Cardiac muscle cell (in vitro differentiated cells and primary cell): Measurements from ENCODE around the gene SPEM1. TPM values are rescaled to one million over a fixed set of nuclear protein-coding genes. Genes with fewer than 3 reads are reported as not detected.
A peak's percentile ranks its signal among the peaks of the same experiment; 100 is the strongest.

Source experiments
- DNase-seq, 2 donors: peaks; one replicate each; pipeline versions ENCODE4 v3.0.0 to v3.0.0-alpha.2; 2010 to 2017; ENCODE audit warnings: low read depth in 1 of 2, low spot score in 1 of 2
- H3K27ac ChIP-seq: fragments of 200-600 bp; sonication (generic); 2 replicates; pipeline ENCODE4 v1.5.1; 2016
- H3K27me3 ChIP-seq: fragments of 200-600 bp; sonication (generic); 2 replicates; pipeline ENCODE4 v1.6.0; 2016; ENCODE audit warnings: control low read depth
- H3K36me3 ChIP-seq: fragments of 200-600 bp; sonication (generic); 2 replicates; pipeline ENCODE4 v1.5.1; 2016; ENCODE audit warnings: control low read depth
- H3K4me1 ChIP-seq: fragments of 200-600 bp; sonication (generic); 2 replicates; pipeline ENCODE4 v1.8.1; 2017; ENCODE audit warnings: low read depth, mild to moderate bottlenecking, mixed run types
- H3K4me3 ChIP-seq: fragments of 200-600 bp; sonication (generic); 2 replicates; pipeline ENCODE4 v1.5.1; 2016; ENCODE audit warnings: mild to moderate bottlenecking
- H3K9me3 ChIP-seq: fragments of 200-600 bp; sonication (generic); 2 replicates; pipeline ENCODE4 v1.5.1; 2017; ENCODE audit warnings: low read depth, mild to moderate bottlenecking, control low read depth
- polyA plus RNA-seq: library from polyadenylated mRNA; unstranded; fragments of >200 nt; fragmentation: Nextera tagmentation; extraction: Ambion mirVana; gene quantifications from 2 replicates; pipeline ENCODE4 v1.2.1, GENCODE V29; 2016
- total RNA-seq: library from RNA; depleted of rRNA; stranded (reverse); fragments of >200 nt; gene quantifications from 2 replicates; pipeline ENCODE4 v1.2.3, GENCODE V29; 2016
- TF ChIP-seq, protein P1 (sequence below): IDR thresholded peaks from 2 replicates; pipeline ENCODE4 v1.5.1; 2012; ENCODE audit warnings: low read depth, mild to moderate bottlenecking, low read length

The SPEM1 gene
- total and polyA plus RNA-seq, 2 experiments from 2014 or later: not detected

DNA sequence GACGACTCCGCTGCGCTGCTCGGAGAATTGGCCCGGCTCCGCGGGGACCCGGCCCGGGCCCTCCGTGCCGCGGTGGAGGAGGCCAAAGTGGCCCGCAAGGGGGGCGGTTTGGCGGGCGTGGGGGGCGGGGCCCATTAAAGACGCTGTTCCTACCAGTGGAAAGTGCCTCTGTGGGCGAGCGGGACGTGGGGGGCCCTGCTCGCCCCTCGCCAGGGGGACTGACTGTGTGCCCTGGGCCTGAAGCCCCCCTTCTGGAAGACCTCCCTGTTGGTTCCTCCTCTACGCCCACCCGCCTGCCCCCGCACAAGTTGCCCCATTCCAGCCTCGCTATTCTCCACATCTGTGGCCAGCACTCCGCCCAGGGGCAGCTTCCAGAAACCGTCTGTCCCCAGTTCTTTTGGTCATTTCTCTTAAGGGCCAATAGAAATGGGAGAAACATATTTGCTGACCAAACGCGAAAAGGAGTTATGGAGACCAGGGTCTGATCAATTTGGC lies 17.3 kb downstream of the SPEM1 start:
- peaks cover 20% of the 10 kb centered on the region for H3K4me1 ChIP-seq
- DNase-seq: no peak
- H3K27me3 ChIP-seq: no peaks in the 10 kb centered on the region

DNA sequence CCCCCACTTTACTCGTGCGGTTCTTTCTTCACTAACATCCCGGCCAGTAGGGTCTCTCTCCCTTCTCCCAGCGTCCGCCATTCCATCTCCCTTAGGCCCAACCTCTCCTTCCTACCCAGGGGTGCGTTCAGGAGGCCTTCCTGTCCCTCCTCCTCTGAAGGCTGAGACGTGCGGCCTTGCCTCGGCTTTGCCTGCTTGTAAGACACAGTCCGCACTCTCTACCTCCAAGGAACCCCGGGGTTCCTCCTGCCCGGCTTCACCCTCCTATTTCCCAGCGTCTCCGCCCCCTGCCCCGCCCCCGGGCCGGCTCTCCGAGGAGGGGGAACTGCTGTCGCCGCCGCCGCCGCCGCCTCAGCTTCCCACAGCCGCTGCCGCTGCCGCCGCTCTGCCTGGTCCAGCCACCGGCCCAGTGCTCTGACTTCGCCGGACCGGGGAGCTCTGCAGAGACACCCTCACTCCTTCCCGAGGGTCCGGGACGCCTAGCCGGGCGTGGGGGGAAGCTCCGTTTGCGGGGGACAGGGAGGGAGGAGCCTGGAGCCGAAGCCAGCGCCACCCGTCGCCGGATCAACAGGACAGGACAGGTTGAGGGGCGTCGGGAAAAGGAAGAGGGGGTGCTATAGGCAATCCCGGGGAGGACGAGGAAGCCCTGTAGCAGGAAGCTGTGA lies 18.0 kb downstream of the SPEM1 start:
- Histone ChIP-seq H3K4me3 (peak overlapping the region; percentile 64), H3K9me3 (no peaks in the 10 kb centered on the region), H3K4me1 (peaks cover 20% of the 10 kb centered on the region), H3K27ac (peak overlapping the region; percentile 24), H3K36me3 (no peaks in the 10 kb centered on the region), H3K27me3 (no peaks in the 10 kb centered on the region)
- peak; percentile 17 to 84 for DNase-seq
- TF ChIP-seq, protein P1, sequence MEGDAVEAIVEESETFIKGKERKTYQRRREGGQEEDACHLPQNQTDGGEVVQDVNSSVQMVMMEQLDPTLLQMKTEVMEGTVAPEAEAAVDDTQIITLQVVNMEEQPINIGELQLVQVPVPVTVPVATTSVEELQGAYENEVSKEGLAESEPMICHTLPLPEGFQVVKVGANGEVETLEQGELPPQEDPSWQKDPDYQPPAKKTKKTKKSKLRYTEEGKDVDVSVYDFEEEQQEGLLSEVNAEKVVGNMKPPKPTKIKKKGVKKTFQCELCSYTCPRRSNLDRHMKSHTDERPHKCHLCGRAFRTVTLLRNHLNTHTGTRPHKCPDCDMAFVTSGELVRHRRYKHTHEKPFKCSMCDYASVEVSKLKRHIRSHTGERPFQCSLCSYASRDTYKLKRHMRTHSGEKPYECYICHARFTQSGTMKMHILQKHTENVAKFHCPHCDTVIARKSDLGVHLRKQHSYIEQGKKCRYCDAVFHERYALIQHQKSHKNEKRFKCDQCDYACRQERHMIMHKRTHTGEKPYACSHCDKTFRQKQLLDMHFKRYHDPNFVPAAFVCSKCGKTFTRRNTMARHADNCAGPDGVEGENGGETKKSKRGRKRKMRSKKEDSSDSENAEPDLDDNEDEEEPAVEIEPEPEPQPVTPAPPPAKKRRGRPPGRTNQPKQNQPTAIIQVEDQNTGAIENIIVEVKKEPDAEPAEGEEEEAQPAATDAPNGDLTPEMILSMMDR: no peak

More for the DNA sequence above, 17.3 kb downstream of the SPEM1 start:
- Histone ChIP-seq H3K9me3 (no peaks in the 10 kb centered on the region), H3K4me3 (peak overlapping the region; percentile 64), H3K36me3 (no peaks in the 10 kb centered on the region), H3K27ac (no peak overlapping the region)
- TF ChIP-seq, protein P1: no peak

GRCh38 chr17:7438656-7439460 lies 18.7 kb downstream of the SPEM1 start:
- peak overlapping the region; percentile 64 for H3K4me3 ChIP-seq
- H3K9me3 ChIP-seq: no peaks in the 10 kb centered on the region
- peaks cover 20% of the 10 kb centered on the region for H3K4me1 ChIP-seq
- H3K36me3 ChIP-seq: no peaks in the 10 kb centered on the region
- TF ChIP-seq, protein P1: no peak
- no peak for DNase-seq
- no peaks in the 10 kb centered on the region for H3K27me3 ChIP-seq
- H3K27ac ChIP-seq: no peak overlapping the region

DNA sequence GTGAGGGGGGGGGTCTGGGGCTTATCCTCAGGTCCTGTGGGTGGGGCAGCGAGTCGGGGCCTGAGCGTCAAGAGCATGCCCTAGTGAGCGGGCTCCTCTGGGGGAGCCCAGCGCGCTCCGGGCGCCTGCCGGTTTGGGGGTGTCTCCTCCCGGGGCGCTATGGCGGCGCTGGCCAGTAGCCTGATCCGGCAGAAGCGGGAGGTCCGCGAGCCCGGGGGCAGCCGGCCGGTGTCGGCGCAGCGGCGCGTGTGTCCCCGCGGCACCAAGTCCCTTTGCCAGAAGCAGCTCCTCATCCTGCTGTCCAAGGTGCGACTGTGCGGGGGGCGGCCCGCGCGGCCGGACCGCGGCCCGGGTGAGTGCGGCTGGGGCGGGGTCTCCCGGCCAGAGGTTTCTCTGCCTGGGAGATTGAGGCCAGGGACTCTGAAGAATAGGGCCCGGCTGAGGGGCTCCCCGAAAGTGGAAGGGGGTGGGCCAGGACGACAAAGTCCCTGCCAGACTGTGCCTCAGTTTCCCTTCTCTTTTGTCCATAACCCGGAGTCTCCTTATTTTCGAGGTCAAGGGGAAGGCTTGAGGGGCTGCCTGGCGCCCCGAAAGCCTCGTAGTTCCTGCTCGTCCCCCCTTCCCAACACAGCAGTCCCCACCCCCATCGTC lies 19.5 kb downstream of the SPEM1 start, which contains the start of gene FGF11:
FGF11 (plus strand) TSS at position 51 of the 651 bp plus-strand sequence; CDS start at position 160, 109 bp downstream.
- Histone ChIP-seq H3K36me3 (no peaks in the 10 kb centered on the region), H3K4me3 (peak within 1 kb of the TSS; percentile 64), H3K9me3 (no peaks in the 10 kb centered on the region), H3K4me1 (peaks cover 24% of the 10 kb centered on the region), H3K27me3 (no peaks in the 10 kb centered on the region), H3K27ac (peak within 1 kb of the TSS; percentile 95)
- DNase-seq: peak in 1 of 2 donors; percentile 47
- TF ChIP-seq, protein P1: no peak

- no peaks in the 10 kb centered on the region for H3K9me3 ChIP-seq
- no peaks in the 10 kb centered on the region for H3K27me3 ChIP-seq
- TF ChIP-seq, protein P1: no peak
- peaks cover 26% of the 10 kb centered on the region for H3K4me1 ChIP-seq
- H3K36me3 ChIP-seq: no peaks in the 10 kb centered on the region
- DNase-seq: peak in 1 of 2 donors; percentile 76
- peak overlapping the region; percentile 64 for H3K4me3 ChIP-seq
- H3K27ac ChIP-seq: peak overlapping the region; percentile 95
Observed at GRCh38 chr17:7440113-7440833, 20.1 kb downstream of the SPEM1 start.
